HG02623 (cell line): Measurements from ENCODE around the gene MAN1C1.

ENCODE experiments used
- ATAC-seq: cut with Tn5 transposase; IDR thresholded peaks from one replicate; pipeline ENCODE4 v1.9.1; 2021; ENCODE audit warnings: moderate library complexity; ENCODE audit not compliant: unreplicated experiment

Gene MAN1C1

GRCh38 chr1:25710583-25711347 is 94.2 kb downstream of the MAN1C1 start:
- ATAC-seq, result no peak

GRCh38 chr1:25711555-25712298 is 95.1 kb downstream of the MAN1C1 start:
- ATAC-seq, result no peak

- no peak for ATAC-seq
Measured at GRCh38 chr1:25712299-25712970, 95.8 kb downstream of the MAN1C1 start.

GRCh38 chr1:25713961-25714360 is 97.4 kb downstream of the MAN1C1 start:
- no peak for ATAC-seq

- no peak for ATAC-seq
Measured at GRCh38 chr1:25714372-25714931, 97.9 kb downstream of the MAN1C1 start.

GRCh38 chr1:25715888-25716287 is 99.3 kb downstream of the MAN1C1 start:
- ATAC-seq, result no peak

- ATAC-seq, result no peak
Measured at GRCh38 chr1:25716320-25716719, 99.7 kb downstream of the MAN1C1 start.

- no peak for ATAC-seq
Measured at GRCh38 chr1:25718732-25719131, 102.1 kb downstream of the MAN1C1 start.

- ATAC-seq, result no peak
Measured at GRCh38 chr1:25720624-25721023, 104.0 kb downstream of the MAN1C1 start.

GRCh38 chr1:25723250-25723880 is 106.8 kb downstream of the MAN1C1 start:
- no peak for ATAC-seq

GRCh38 chr1:25724201-25724600 is 107.6 kb downstream of the MAN1C1 start:
- ATAC-seq, result no peak

GRCh38 chr1:25724966-25725365 is 108.4 kb downstream of the MAN1C1 start:
- no peak for ATAC-seq

- no peak for ATAC-seq
Measured at GRCh38 chr1:25725482-25725881, 108.9 kb downstream of the MAN1C1 start.

GRCh38 chr1:25727088-25727487 is 110.5 kb downstream of the MAN1C1 start:
- no peak for ATAC-seq

GRCh38 chr1:25727635-25728286 is 111.2 kb downstream of the MAN1C1 start:
- no peak for ATAC-seq

GRCh38 chr1:25728301-25728935 is 111.8 kb downstream of the MAN1C1 start:
- ATAC-seq, result no peak

GRCh38 chr1:25729045-25729444 is 112.5 kb downstream of the MAN1C1 start:
- no peak for ATAC-seq

- no peak for ATAC-seq
Measured at GRCh38 chr1:25729790-25730644, 113.4 kb downstream of the MAN1C1 start.

GRCh38 chr1:25731148-25731547 is 114.6 kb downstream of the MAN1C1 start:
- no peak for ATAC-seq
